ENCODE data around the gene UBR1.

DNA sequence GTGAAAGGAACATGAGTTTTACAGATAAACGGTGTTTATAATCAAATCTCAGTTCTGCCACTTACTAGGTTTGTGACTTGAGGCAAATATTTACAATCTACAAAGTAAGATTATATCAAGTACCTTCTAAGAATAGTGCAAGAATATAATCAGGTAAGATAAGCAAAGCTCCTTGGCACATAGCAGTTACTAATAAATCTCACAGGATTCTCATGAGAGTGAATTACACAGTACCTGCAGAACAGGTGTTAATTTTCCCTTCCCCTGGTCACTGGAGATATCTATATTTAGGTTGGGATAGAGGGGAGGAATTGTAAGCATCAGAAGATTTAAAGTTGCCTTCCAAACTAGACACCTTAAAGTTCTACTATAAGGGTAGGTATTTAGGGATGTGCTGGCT is 53.0 kb downstream of the UBR1 start:
- TF ChIP-seq EZH2phosphoT487 (IDR thresholded peaks at IDR 0.05; ENCODE audit: low read length), result no peak
- no peak for TF ChIP-seq EZH2 (optimal IDR thresholded peaks at IDR 0.05; ENCODE audit: low read depth, low read length)

Measured in MM.1S (cell line).